Measurements from ENCODE around the gene MYOF.

DNA sequence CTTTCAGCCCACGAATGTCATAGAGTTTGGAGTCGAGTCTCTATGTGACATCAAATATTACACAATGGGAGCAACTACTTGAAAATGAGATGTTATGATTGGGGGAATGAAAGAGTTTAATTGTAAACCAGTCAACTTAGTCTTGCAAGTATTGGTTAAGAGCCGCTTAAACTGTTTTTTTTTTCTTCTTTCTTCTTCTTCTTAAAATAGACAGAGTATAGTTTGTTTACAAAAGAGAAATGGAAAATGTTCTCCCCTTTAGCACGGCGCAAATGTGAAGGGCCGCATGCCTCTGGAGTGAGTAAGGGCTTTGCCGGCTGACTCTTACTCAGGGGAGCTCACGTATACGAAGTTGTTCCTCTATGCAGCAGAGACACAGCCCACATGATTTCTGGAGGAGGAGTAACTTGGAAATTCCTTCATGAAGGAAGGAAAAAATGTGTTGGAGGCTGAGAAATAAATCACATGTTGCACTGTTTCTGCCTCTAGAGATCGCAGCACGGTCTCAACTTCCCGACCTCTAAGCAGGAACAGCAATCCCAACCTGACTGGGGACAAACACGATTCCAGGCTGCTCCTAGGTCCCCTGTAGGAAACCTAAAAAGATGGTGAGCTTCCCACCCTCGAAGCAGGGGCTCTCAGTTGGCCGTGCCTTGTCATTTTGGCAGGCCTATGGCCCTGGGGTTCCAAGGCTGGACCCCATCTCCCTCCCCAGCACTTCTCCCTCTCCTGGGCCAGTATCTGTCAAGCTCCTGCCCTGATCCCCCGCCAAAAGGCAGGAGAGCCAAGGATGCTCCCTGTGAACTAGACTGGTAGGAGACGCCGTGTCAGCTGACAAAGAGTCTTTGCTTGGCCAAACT lies 44.8 kb downstream of the MYOF start:
- TF ChIP-seq EZH2 (IDR thresholded peaks at IDR 0.05; ENCODE audit: low read length), result no peak
- TF ChIP-seq, protein P1, sequence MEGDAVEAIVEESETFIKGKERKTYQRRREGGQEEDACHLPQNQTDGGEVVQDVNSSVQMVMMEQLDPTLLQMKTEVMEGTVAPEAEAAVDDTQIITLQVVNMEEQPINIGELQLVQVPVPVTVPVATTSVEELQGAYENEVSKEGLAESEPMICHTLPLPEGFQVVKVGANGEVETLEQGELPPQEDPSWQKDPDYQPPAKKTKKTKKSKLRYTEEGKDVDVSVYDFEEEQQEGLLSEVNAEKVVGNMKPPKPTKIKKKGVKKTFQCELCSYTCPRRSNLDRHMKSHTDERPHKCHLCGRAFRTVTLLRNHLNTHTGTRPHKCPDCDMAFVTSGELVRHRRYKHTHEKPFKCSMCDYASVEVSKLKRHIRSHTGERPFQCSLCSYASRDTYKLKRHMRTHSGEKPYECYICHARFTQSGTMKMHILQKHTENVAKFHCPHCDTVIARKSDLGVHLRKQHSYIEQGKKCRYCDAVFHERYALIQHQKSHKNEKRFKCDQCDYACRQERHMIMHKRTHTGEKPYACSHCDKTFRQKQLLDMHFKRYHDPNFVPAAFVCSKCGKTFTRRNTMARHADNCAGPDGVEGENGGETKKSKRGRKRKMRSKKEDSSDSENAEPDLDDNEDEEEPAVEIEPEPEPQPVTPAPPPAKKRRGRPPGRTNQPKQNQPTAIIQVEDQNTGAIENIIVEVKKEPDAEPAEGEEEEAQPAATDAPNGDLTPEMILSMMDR (optimal IDR thresholded peaks at IDR 0.05 in 1 of 3, IDR thresholded peaks at IDR 0.05 in 1 of 3, conservative IDR thresholded peaks at IDR 0.05 in 1 of 3; ENCODE audit: extremely low read depth in 1 of 3, insufficient read depth in 2 of 3, low read length in 3 of 3), result no peak
